Measurements from ENCODE around the gene MIDN. TPM values are rescaled to one million over a fixed set of nuclear protein-coding genes. Genes with fewer than 3 reads are reported as not detected.
A peak's percentile ranks its signal among the peaks of the same experiment; 100 is the strongest.

MIDN gene
- total RNA-seq, 1 donor from 2014 or later = 60.5 TPM

GRCh38 chr19:1251330-1252220 lies 3.2 kb downstream of the MIDN start:
- Histone ChIP-seq H3K9me3 (replicated peaks) (no peaks in the 10 kb centered on the region), H3K4me1 (peaks cover 85% of the 10 kb centered on the region), H3K36me3 (peaks cover 56% of the 10 kb centered on the region), H3K4me3 (peak overlapping the region; percentile 93), H3K27ac (replicated peaks) (peak overlapping the region; percentile 100), H3K27me3 (ENCODE audit: low read depth) (no peaks in the 10 kb centered on the region)
- TF ChIP-seq, protein P1, sequence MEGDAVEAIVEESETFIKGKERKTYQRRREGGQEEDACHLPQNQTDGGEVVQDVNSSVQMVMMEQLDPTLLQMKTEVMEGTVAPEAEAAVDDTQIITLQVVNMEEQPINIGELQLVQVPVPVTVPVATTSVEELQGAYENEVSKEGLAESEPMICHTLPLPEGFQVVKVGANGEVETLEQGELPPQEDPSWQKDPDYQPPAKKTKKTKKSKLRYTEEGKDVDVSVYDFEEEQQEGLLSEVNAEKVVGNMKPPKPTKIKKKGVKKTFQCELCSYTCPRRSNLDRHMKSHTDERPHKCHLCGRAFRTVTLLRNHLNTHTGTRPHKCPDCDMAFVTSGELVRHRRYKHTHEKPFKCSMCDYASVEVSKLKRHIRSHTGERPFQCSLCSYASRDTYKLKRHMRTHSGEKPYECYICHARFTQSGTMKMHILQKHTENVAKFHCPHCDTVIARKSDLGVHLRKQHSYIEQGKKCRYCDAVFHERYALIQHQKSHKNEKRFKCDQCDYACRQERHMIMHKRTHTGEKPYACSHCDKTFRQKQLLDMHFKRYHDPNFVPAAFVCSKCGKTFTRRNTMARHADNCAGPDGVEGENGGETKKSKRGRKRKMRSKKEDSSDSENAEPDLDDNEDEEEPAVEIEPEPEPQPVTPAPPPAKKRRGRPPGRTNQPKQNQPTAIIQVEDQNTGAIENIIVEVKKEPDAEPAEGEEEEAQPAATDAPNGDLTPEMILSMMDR (IDR thresholded peaks at IDR 0.05; ENCODE audit: borderline replicate concordance) = no peak
- DNase-seq = peak; percentile 84
- intact Hi-C loops (cut with micrococcal nuclease) = no loop called here

- Histone ChIP-seq H3K27me3 (ENCODE audit: low read depth) (no peaks in the 10 kb centered on the region), H3K36me3 (peaks cover 64% of the 10 kb centered on the region), H3K27ac (replicated peaks) (peak overlapping the region; percentile 100), H3K4me3 (peak overlapping the region; percentile 93), H3K9me3 (replicated peaks) (no peaks in the 10 kb centered on the region), H3K4me1 (peaks cover 85% of the 10 kb centered on the region)
- intact Hi-C loops (cut with micrococcal nuclease) = no loop called here
- peak; percentile 90 for DNase-seq
- TF ChIP-seq, protein P1 (IDR thresholded peaks at IDR 0.05; ENCODE audit: borderline replicate concordance) = no peak
Observed at GRCh38 chr19:1252221-1252820, 3.9 kb downstream of the MIDN start.

DNA sequence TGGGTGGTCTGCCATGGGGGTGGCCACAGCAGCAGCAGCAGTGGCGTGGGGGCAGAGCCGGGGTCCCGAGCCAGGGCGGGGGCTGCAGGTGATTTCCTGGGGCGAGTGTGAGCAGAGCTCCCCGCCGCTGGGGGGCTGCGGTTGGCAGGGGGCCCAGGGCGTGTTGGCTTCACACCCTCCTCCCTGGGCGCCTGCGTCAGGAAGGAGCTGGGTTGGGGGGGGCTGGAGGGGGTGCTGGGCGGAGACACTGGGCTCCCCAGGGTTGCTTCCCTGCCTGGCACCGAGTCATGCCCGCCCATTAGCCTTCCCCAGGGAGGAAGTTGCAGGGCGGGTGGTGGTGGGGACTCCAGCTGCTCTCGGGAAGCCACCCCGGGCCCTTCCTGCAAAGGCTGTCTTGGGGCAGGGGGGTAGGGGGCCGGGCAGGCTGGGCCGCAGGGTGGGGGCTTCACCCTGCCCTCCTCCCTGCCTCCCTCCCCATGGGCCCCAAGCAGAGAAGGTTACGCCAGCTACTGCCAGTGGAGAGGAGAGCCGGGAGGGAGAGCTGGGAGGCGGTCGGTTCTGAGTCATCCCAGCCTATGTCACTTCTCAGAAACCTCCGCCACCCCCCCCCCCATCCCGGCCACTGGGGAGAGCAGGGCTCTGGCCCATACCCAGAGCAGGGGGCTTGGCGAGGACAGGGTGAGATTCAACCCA lies 4.6 kb downstream of the MIDN start:
- peak overlapping the region; percentile 100 for H3K27ac ChIP-seq (replicated peaks)
- H3K4me3 ChIP-seq = peak overlapping the region; percentile 93
- peaks cover 85% of the 10 kb centered on the region for H3K4me1 ChIP-seq
- H3K9me3 ChIP-seq (replicated peaks) = no peaks in the 10 kb centered on the region
- intact Hi-C loops (cut with micrococcal nuclease) = no loop called here
- peaks cover 70% of the 10 kb centered on the region for H3K36me3 ChIP-seq
- no peaks in the 10 kb centered on the region for H3K27me3 ChIP-seq (ENCODE audit: low read depth)
- TF ChIP-seq, protein P1 (IDR thresholded peaks at IDR 0.05; ENCODE audit: borderline replicate concordance) = peak; percentile 39
- peak; percentile 91 for DNase-seq

- Histone ChIP-seq H3K36me3 (peaks cover 74% of the 10 kb centered on the region), H3K27me3 (ENCODE audit: low read depth) (no peaks in the 10 kb centered on the region), H3K4me1 (peaks cover 87% of the 10 kb centered on the region), H3K9me3 (replicated peaks) (no peaks in the 10 kb centered on the region), H3K4me3 (peak overlapping the region; percentile 93), H3K27ac (replicated peaks) (peak overlapping the region; percentile 100)
- intact Hi-C loops (cut with micrococcal nuclease) = no loop called here
- DNase-seq = no peak
- TF ChIP-seq, protein P1 (IDR thresholded peaks at IDR 0.05; ENCODE audit: borderline replicate concordance) = no peak
Observed at GRCh38 chr19:1253514-1254080, 5.2 kb downstream of the MIDN start.

DNA sequence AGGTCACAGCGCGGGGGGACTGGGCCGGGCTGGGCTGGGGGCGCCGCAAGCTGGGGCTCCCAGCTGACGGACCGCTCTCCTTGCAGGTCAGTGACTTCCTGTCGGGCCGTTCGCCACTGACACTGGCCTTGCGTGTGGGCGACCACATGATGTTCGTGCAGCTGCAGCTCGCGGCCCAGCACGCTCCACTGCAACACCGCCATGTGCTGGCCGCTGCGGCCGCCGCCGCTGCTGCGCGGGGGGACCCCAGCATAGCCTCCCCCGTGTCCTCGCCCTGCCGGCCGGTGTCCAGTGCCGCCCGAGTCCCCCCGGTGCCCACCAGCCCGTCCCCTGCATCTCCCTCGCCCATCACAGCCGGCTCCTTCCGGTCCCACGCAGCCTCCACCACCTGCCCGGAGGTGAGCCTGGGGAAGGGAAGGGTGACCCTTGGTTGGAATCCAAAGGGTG lies 5.7 kb downstream of the MIDN start:
- H3K4me1 ChIP-seq = peaks cover 90% of the 10 kb centered on the region
- H3K4me3 ChIP-seq = peak overlapping the region; percentile 93
- no peaks in the 10 kb centered on the region for H3K9me3 ChIP-seq (replicated peaks)
- intact Hi-C loops (cut with micrococcal nuclease) = no loop called here
- peak overlapping the region; percentile 100 for H3K27ac ChIP-seq (replicated peaks)
- H3K27me3 ChIP-seq (ENCODE audit: low read depth) = no peaks in the 10 kb centered on the region
- TF ChIP-seq, protein P1 (IDR thresholded peaks at IDR 0.05; ENCODE audit: borderline replicate concordance) = no peak
- DNase-seq = no peak
- peaks cover 74% of the 10 kb centered on the region for H3K36me3 ChIP-seq
